ENCODE results near the gene PARP16.

GRCh38 chr15:65334586-65335231 lies 48.0 kb upstream of the PARP16 start:
- TF ChIP-seq CTCF (IDR thresholded peaks at IDR 0.05 in 4 of 5, conservative IDR thresholded peaks at IDR 0.05 in 1 of 5): no peak
- no peak for TF ChIP-seq POLR2A (IDR thresholded peaks at IDR 0.05)
